Measurements from ENCODE around the gene MRGPRF. TPM values are rescaled to one million over a fixed set of nuclear protein-coding genes. Genes with fewer than 3 reads are reported as not detected.

The MRGPRF gene
- polyA plus RNA-seq, 1 of the 3 experiments (the other 2 are of a cell fraction), result 0.18 TPM

DNA sequence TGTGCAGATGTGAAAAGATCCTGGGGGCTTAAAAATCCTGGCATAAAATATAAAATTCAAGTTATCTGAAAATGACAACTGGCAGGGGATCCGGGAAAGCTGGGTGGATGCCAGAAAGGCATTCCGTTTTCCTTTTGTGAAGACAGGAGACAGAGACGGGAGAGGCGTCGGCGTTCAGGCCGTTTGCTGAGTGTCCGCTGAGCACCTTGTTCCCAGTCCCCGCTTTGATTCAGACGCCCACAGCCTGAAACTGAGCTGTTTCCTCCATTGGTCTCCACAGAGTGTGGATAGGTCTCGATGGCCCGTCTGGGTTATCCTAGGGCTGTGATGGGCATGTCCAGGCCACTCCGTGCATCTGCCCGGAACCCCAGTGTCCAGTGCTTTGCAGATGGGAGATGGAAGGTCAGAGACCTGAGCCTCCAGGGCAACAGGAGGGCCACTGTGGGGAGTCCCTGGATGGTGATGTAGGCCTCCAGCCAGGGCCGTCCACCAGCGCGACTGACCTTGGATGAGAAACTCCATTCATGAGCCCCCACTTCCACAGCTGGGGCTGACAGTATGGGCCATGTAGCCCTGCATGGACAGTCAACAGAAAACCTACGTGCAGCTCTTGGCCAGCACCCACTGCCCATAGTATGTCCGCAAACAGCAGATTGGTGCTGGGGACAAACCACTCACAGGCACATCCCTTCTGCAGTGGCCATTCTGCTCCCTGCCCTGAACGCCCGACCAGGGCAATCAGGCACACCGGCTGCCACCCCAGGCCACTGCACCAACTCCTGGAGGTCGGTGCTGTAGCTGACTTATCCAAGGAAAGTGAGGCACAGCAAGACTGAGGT, 11.6 kb downstream of the MRGPRF start:
- Histone ChIP-seq H3K27me3 (ENCODE audit: insufficient read depth) (no peaks in the 10 kb centered on the region), H3K4me1 (ENCODE audit: control insufficient read depth in 1 of 2, insufficient read depth in 2 of 2, low read depth in 1 of 2, low read length in 1 of 2) (peaks cover 14 to 40% of the 10 kb centered on the region in 2 experiments), H3K79me2 (ENCODE audit: insufficient read depth) (no peaks in the 10 kb centered on the region), H3K4me2 (no peak overlapping the region; the same call in 1 of the 2 replicates), H3K9me2 (no peaks in the 10 kb centered on the region), H2AFZ (ENCODE audit: low read depth) (no peak overlapping the region), H3K9me3 (no peaks in the 10 kb centered on the region), H3F3A (replicated peaks; ENCODE audit: insufficient read depth) (no peaks in the 10 kb centered on the region), H4K20me1 (ENCODE audit: insufficient read depth) (no peaks in the 10 kb centered on the region), H3K36me3 (replicated peaks in 1 of 2; ENCODE audit: control insufficient read depth in 1 of 2, insufficient read depth in 2 of 2, low read length in 1 of 2) (no peaks in the 10 kb centered on the region), H3K4me3 (ENCODE audit: low read depth in 2 of 2, low read length in 1 of 2) (no peak overlapping the region), H3K27ac (ENCODE audit: low read depth in 2 of 2, low read length in 1 of 2) (peak overlapping the region; percentile 38 to 60; a peak in 3 of 4 replicates), H3K9ac (no peak overlapping the region)
- DNase-seq, result peak; percentile 31
- ChIA-PET CTCF (interaction anchor here (0.6 to 3.9 kb wide), 11 partner anchors 10 to 1156 kb away, joined by 3 to 26 read pairs (median 3); partner anchors contain the start of gene MRGPRF), POLR2A (no interaction called here)
- TF ChIP-seq TCF12 (IDR thresholded peaks at IDR 0.05) (no peak), POLR2AphosphoS5 (IDR thresholded peaks at IDR 0.05; ENCODE audit: low read depth, low read length) (no peak)
- 90% methylated on average over 14 of the region's 23 CpGs for WGBS (ENCODE audit: low lambda C conversion rate)

DNA sequence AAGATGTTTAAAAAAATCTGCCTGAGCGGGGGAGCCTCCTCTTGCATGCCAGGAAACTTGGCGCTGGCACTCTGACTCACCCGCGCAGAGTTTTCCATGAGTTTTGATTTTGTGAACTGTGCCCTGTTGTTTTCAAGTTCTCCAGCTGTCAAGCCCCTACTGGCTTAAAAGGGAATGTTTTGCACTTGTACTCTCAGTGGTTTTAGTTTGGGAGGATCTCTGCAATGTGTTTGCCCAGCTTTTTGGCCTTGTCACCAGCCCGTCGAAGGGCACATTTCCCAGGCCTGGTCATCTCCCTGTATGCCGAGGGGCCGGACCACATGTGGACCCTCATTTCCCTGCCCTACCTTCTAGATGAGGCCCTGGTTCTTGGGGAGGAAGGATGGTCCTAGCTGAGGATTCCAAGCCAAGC, 12.2 kb downstream of the MRGPRF start:
- 58% methylated on average over 8 of the region's 8 CpGs for WGBS (ENCODE audit: low lambda C conversion rate)
- no peaks in the 10 kb centered on the region for H3K9me3 ChIP-seq
- H3K4me2 ChIP-seq, result no peak overlapping the region; the same call in 1 of the 2 replicates
- DNase-seq, result peak; percentile 60
- H3K27ac ChIP-seq (ENCODE audit: low read depth in 2 of 2, low read length in 1 of 2), result peak overlapping the region; percentile 38 to 60; a peak in 3 of 4 replicates
- H3K36me3 ChIP-seq (replicated peaks in 1 of 2; ENCODE audit: control insufficient read depth in 1 of 2, insufficient read depth in 2 of 2, low read length in 1 of 2), result no peaks in the 10 kb centered on the region
- H4K20me1 ChIP-seq (ENCODE audit: insufficient read depth), result no peaks in the 10 kb centered on the region
- H3K27me3 ChIP-seq (ENCODE audit: insufficient read depth), result no peaks in the 10 kb centered on the region
- H3F3A ChIP-seq (replicated peaks; ENCODE audit: insufficient read depth), result no peaks in the 10 kb centered on the region
- POLR2A ChIA-PET, result no interaction called here
- no peaks in the 10 kb centered on the region for H3K9me2 ChIP-seq
- H3K4me3 ChIP-seq (ENCODE audit: low read depth in 2 of 2, low read length in 1 of 2), result no peak overlapping the region
- CTCF ChIA-PET, result interaction anchor here (0.6 to 3.9 kb wide), 10 partner anchors 9 to 1156 kb away, joined by 3 to 26 read pairs (median 4); partner anchors contain the start of gene MRGPRF
- H3K9ac ChIP-seq, result no peak overlapping the region
- no peaks in the 10 kb centered on the region for H3K79me2 ChIP-seq (ENCODE audit: insufficient read depth)
- H2AFZ ChIP-seq (ENCODE audit: low read depth), result no peak overlapping the region
- H3K4me1 ChIP-seq (ENCODE audit: control insufficient read depth in 1 of 2, insufficient read depth in 2 of 2, low read depth in 1 of 2, low read length in 1 of 2), result peaks cover 14 to 40% of the 10 kb centered on the region in 2 experiments
- no peak for TF ChIP-seq TAF1 (IDR thresholded peaks at IDR 0.05; ENCODE audit: borderline replicate concordance, low read depth, low read length)
- TF ChIP-seq, protein P1, sequence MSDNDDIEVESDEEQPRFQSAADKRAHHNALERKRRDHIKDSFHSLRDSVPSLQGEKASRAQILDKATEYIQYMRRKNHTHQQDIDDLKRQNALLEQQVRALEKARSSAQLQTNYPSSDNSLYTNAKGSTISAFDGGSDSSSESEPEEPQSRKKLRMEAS (IDR thresholded peaks at IDR 0.05; ENCODE audit: low read depth), result peak; percentile 42; the same call in 1 of the 2 replicates
- peak; percentile 38; the same call in 1 of the 2 replicates for TF ChIP-seq SIN3A (IDR thresholded peaks at IDR 0.05; ENCODE audit: borderline replicate concordance, low read depth, low read length)
- no peak for TF ChIP-seq POLR2AphosphoS5 (IDR thresholded peaks at IDR 0.05; ENCODE audit: low read depth, low read length)
- peak; percentile 36 for TF ChIP-seq RAD21 (IDR thresholded peaks at IDR 0.05; ENCODE audit: low read length)
- TF ChIP-seq TCF12 (IDR thresholded peaks at IDR 0.05), result peak; percentile 48; the same call in 1 of the 2 replicates
- no peak for TF ChIP-seq MEF2A (IDR thresholded peaks at IDR 0.05; ENCODE audit: borderline replicate concordance, low read depth)
- TF ChIP-seq, protein P2, sequence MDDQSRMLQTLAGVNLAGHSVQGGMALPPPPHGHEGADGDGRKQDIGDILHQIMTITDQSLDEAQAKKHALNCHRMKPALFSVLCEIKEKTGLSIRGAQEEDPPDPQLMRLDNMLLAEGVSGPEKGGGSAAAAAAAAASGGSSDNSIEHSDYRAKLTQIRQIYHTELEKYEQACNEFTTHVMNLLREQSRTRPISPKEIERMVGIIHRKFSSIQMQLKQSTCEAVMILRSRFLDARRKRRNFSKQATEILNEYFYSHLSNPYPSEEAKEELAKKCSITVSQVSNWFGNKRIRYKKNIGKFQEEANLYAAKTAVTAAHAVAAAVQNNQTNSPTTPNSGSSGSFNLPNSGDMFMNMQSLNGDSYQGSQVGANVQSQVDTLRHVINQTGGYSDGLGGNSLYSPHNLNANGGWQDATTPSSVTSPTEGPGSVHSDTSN (IDR thresholded peaks at IDR 0.05), result no peak
- TF ChIP-seq FOSL2 (IDR thresholded peaks at IDR 0.05; ENCODE audit: borderline replicate concordance, low read depth), result peak; percentile 63; the same call in 1 of the 2 replicates
- no peak for TF ChIP-seq FOXJ3 (CRISPR knock-in tag; IDR thresholded peaks at IDR 0.05)
- TF ChIP-seq, protein P3, sequence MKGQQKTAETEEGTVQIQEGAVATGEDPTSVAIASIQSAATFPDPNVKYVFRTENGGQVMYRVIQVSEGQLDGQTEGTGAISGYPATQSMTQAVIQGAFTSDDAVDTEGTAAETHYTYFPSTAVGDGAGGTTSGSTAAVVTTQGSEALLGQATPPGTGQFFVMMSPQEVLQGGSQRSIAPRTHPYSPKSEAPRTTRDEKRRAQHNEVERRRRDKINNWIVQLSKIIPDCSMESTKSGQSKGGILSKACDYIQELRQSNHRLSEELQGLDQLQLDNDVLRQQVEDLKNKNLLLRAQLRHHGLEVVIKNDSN (IDR thresholded peaks at IDR 0.05; ENCODE audit: borderline replicate concordance, low read depth), result no peak
- TF ChIP-seq EZH2phosphoT487 (IDR thresholded peaks at IDR 0.05; ENCODE audit: borderline replicate concordance, low read depth), result no peak
- TF ChIP-seq NFIC (IDR thresholded peaks at IDR 0.05; ENCODE audit: borderline replicate concordance), result peak; percentile 51
- no peak; the same call in 1 of the 2 replicates for TF ChIP-seq JUND (IDR thresholded peaks at IDR 0.05)
- TF ChIP-seq, protein P4, sequence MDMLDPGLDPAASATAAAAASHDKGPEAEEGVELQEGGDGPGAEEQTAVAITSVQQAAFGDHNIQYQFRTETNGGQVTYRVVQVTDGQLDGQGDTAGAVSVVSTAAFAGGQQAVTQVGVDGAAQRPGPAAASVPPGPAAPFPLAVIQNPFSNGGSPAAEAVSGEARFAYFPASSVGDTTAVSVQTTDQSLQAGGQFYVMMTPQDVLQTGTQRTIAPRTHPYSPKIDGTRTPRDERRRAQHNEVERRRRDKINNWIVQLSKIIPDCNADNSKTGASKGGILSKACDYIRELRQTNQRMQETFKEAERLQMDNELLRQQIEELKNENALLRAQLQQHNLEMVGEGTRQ (IDR thresholded peaks at IDR 0.05; ENCODE audit: borderline replicate concordance, low read depth, low read length), result no peak
- TF ChIP-seq EP300 (IDR thresholded peaks at IDR 0.05; ENCODE audit: borderline replicate concordance in 1 of 2, low read depth in 1 of 2, low read length in 1 of 2), result no peak
- no peak for TF ChIP-seq SMC3 (IDR thresholded peaks at IDR 0.05; ENCODE audit: low read depth, low read length)
- TF ChIP-seq, protein P5, sequence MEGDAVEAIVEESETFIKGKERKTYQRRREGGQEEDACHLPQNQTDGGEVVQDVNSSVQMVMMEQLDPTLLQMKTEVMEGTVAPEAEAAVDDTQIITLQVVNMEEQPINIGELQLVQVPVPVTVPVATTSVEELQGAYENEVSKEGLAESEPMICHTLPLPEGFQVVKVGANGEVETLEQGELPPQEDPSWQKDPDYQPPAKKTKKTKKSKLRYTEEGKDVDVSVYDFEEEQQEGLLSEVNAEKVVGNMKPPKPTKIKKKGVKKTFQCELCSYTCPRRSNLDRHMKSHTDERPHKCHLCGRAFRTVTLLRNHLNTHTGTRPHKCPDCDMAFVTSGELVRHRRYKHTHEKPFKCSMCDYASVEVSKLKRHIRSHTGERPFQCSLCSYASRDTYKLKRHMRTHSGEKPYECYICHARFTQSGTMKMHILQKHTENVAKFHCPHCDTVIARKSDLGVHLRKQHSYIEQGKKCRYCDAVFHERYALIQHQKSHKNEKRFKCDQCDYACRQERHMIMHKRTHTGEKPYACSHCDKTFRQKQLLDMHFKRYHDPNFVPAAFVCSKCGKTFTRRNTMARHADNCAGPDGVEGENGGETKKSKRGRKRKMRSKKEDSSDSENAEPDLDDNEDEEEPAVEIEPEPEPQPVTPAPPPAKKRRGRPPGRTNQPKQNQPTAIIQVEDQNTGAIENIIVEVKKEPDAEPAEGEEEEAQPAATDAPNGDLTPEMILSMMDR (IDR thresholded peaks at IDR 0.05), result peak; percentile 63
- no peak for TF ChIP-seq GATA2 (CRISPR knock-in tag; IDR thresholded peaks at IDR 0.05)
- no peak for TF ChIP-seq CHD2 (IDR thresholded peaks at IDR 0.05; ENCODE audit: low read length, partially characterized antibody)

Measured in SK-N-SH (cell line).